ENCODE results near the gene SUPT3H.

- TF ChIP-seq, protein P1, sequence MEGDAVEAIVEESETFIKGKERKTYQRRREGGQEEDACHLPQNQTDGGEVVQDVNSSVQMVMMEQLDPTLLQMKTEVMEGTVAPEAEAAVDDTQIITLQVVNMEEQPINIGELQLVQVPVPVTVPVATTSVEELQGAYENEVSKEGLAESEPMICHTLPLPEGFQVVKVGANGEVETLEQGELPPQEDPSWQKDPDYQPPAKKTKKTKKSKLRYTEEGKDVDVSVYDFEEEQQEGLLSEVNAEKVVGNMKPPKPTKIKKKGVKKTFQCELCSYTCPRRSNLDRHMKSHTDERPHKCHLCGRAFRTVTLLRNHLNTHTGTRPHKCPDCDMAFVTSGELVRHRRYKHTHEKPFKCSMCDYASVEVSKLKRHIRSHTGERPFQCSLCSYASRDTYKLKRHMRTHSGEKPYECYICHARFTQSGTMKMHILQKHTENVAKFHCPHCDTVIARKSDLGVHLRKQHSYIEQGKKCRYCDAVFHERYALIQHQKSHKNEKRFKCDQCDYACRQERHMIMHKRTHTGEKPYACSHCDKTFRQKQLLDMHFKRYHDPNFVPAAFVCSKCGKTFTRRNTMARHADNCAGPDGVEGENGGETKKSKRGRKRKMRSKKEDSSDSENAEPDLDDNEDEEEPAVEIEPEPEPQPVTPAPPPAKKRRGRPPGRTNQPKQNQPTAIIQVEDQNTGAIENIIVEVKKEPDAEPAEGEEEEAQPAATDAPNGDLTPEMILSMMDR (IDR thresholded peaks at IDR 0.05), result no peak
- TF ChIP-seq EP300 (IDR thresholded peaks at IDR 0.05) (no peak), POLR2A (IDR thresholded peaks at IDR 0.05) (no peak)
Observed at GRCh38 chr6:44785130-44785529, 592.6 kb downstream of the SUPT3H start.

Measured in ovary (tissue), 3 donors.